ENCODE measurements around the gene PCOLCE2. TPM values are rescaled to one million over a fixed set of nuclear protein-coding genes. Genes with fewer than 3 reads are reported as not detected.

PCOLCE2 gene
- total RNA-seq, 1 experiment from 2014 or later: 14.6 TPM

- no peaks in the 10 kb centered on the region for H3K36me3 ChIP-seq (ENCODE audit: control insufficient read depth, insufficient read depth, low read length)
- ChIA-PET CTCF (no interaction called here), POLR2A (no interaction called here)
- H3K4me3 ChIP-seq (ENCODE audit: low read depth in 2 of 2, low read length in 2 of 2): no peak overlapping the region
- in situ Hi-C loops (cut with HindIII; ENCODE audit: low pct_unique_long_range_greater_than_20kb, low sequenced_read_pairs): no loop called here
- no peak for TF ChIP-seq TCF7L2 (IDR thresholded peaks at IDR 0.05; ENCODE audit: low read depth, low read length)
- no peak for TF ChIP-seq POLR2AphosphoS5 (IDR thresholded peaks at IDR 0.05; ENCODE audit: low read depth, low read length)
- TF ChIP-seq REST (IDR thresholded peaks at IDR 0.05; ENCODE audit: insufficient read depth in 1 of 2, low read depth in 2 of 2, low read length in 1 of 2): no peak
- TF ChIP-seq CTCF (IDR thresholded peaks at IDR 0.05): no peak
- no peak for TF ChIP-seq SIN3A (IDR thresholded peaks at IDR 0.05; ENCODE audit: borderline replicate concordance, insufficient read depth, low read depth, low read length)
- H3K27me3 ChIP-seq (ENCODE audit: control insufficient read depth, insufficient read depth, low read length): no peaks in the 10 kb centered on the region
- no peaks in the 10 kb centered on the region for H3K9me3 ChIP-seq (ENCODE audit: control insufficient read depth, insufficient read depth, low read depth, low read length)
- no peaks in the 10 kb centered on the region for H3K4me1 ChIP-seq (ENCODE audit: control insufficient read depth, insufficient read depth, low read length)
- no peak for ATAC-seq
- no peak overlapping the region for H3K27ac ChIP-seq (ENCODE audit: low read length)
- BruUV-seq (replicated peaks): no TSS peak
- intact Hi-C loops (cut with micrococcal nuclease; ENCODE audit: unreplicated experiment): no loop called here
- no peak for DNase-seq (ENCODE audit: low read depth, low spot score)
These were observed 86.0 kb downstream of the PCOLCE2 start for GRCh38 chr3:142802891-142803290.

- POLR2A ChIA-PET: no interaction called here
- no peak for DNase-seq (ENCODE audit: low read depth, low spot score)
- in situ Hi-C loops (cut with HindIII; ENCODE audit: low pct_unique_long_range_greater_than_20kb, low sequenced_read_pairs): no loop called here
- BruUV-seq (replicated peaks): no TSS peak
- CTCF ChIA-PET: no interaction called here
- Histone ChIP-seq H3K4me3 (ENCODE audit: low read depth in 2 of 2, low read length in 2 of 2) (no peak overlapping the region), H3K4me1 (ENCODE audit: control insufficient read depth, insufficient read depth, low read length) (no peaks in the 10 kb centered on the region), H3K27me3 (ENCODE audit: control insufficient read depth, insufficient read depth, low read length) (no peaks in the 10 kb centered on the region), H3K36me3 (ENCODE audit: control insufficient read depth, insufficient read depth, low read length) (no peaks in the 10 kb centered on the region), H3K27ac (ENCODE audit: low read length) (no peak overlapping the region), H3K9me3 (ENCODE audit: control insufficient read depth, insufficient read depth, low read depth, low read length) (no peaks in the 10 kb centered on the region)
- ATAC-seq: no peak
- intact Hi-C loops (cut with micrococcal nuclease; ENCODE audit: unreplicated experiment): no loop called here
- TF ChIP-seq CTCF (IDR thresholded peaks at IDR 0.05): no peak
- TF ChIP-seq REST (IDR thresholded peaks at IDR 0.05; ENCODE audit: insufficient read depth in 1 of 2, low read depth in 2 of 2, low read length in 1 of 2): no peak
- no peak for TF ChIP-seq SIN3A (IDR thresholded peaks at IDR 0.05; ENCODE audit: borderline replicate concordance, insufficient read depth, low read depth, low read length)
- TF ChIP-seq TCF7L2 (IDR thresholded peaks at IDR 0.05; ENCODE audit: low read depth, low read length): no peak
- TF ChIP-seq POLR2AphosphoS5 (IDR thresholded peaks at IDR 0.05; ENCODE audit: low read depth, low read length): no peak
These were observed 87.1 kb downstream of the PCOLCE2 start for GRCh38 chr3:142801746-142802145.
